GM19467 (cell line): Measurements from ENCODE around the gene TDRD1.
A peak's percentile ranks its signal among the peaks of the same experiment; 100 is the strongest.
"Not testable (repeated sequence)": the region's sequence is repeated elsewhere in the genome, so short reads cannot be mapped to it uniquely, and the experiment has no call there.

Experiments used
- ATAC-seq: cut with Tn5 transposase; IDR thresholded peaks from one replicate; pipeline ENCODE4 v1.9.1; 2021; ENCODE audit warnings: mild to moderate bottlenecking, moderate library complexity; ENCODE audit not compliant: unreplicated experiment

The TDRD1 gene

GRCh38 chr10:114179148-114179547, at the start of gene TDRD1:
TDRD1 (plus strand) TSS chr10:114179353; CDS start chr10:114187832, 8,479 bp downstream.
- ATAC-seq, result no peak

GRCh38 chr10:114131094-114131493, 48.1 kb upstream of the TDRD1 start:
- ATAC-seq, result peak; percentile 64

GRCh38 chr10:114135476-114135875, 43.7 kb upstream of the TDRD1 start:
- ATAC-seq, result no peak

- no peak for ATAC-seq
These were observed 40.6 kb upstream of the TDRD1 start for GRCh38 chr10:114138581-114138980.

- ATAC-seq, result no peak
These were observed 39.1 kb upstream of the TDRD1 start for GRCh38 chr10:114140036-114140435.

GRCh38 chr10:114140827-114141226, 38.3 kb upstream of the TDRD1 start:
- not testable (repeated sequence) for ATAC-seq

- no peak for ATAC-seq
These were observed 37.1 kb upstream of the TDRD1 start for GRCh38 chr10:114142018-114142417.

GRCh38 chr10:114143160-114143559, 36.0 kb upstream of the TDRD1 start:
- no peak for ATAC-seq

- ATAC-seq, result not testable (repeated sequence)
These were observed 29.7 kb upstream of the TDRD1 start for GRCh38 chr10:114149476-114149875.

GRCh38 chr10:114151486-114151885, 27.7 kb upstream of the TDRD1 start:
- ATAC-seq, result no peak

- ATAC-seq, result no peak
These were observed 27.3 kb upstream of the TDRD1 start for GRCh38 chr10:114151892-114152291.

- no peak for ATAC-seq
These were observed 21.2 kb upstream of the TDRD1 start for GRCh38 chr10:114157912-114158311.

GRCh38 chr10:114163062-114163461, 16.1 kb upstream of the TDRD1 start:
- no peak for ATAC-seq

GRCh38 chr10:114166043-114166442, 13.1 kb upstream of the TDRD1 start:
- no peak for ATAC-seq

GRCh38 chr10:114166494-114166893, 12.7 kb upstream of the TDRD1 start:
- no peak for ATAC-seq

GRCh38 chr10:114167985-114168384, 11.2 kb upstream of the TDRD1 start:
- no peak for ATAC-seq

GRCh38 chr10:114168450-114169009, 10.6 kb upstream of the TDRD1 start:
- no peak for ATAC-seq

- ATAC-seq, result no peak
These were observed 6.9 kb upstream of the TDRD1 start for GRCh38 chr10:114172216-114172615.

- ATAC-seq, result no peak
These were observed 6.2 kb upstream of the TDRD1 start for GRCh38 chr10:114172776-114173602.

GRCh38 chr10:114173603-114173920, 5.6 kb upstream of the TDRD1 start:
- no peak for ATAC-seq

GRCh38 chr10:114173921-114174694, 5.0 kb upstream of the TDRD1 start, which contains the start of gene CCDC186:
CCDC186 (minus strand) TSS chr10:114174203; CDS start chr10:114163268, 10,935 bp downstream.
- peak; percentile 99 for ATAC-seq
